ENCODE data around the gene TLDC2.

The TLDC2 gene

DNA sequence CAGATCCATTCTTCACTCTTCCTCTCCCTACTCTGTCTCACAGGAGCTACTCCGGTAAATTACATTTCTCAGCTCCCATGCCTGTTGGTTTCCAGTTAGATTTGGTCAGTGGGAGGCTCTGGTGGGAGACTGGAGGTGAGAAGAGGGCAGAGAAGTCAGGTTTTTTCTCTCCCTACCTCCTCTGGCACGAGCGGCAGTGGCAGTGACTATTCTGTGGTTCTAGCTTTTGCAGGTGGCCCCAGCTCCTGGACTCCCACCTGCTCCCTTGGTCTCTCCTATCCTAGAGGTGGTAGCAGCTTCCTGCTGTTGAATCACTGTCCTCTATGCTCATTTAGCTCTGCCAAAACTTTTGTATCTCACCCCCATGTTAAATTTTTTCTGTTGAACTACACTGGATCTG, 17.9 kb downstream of the TLDC2 start:
- TF ChIP-seq, protein P1, sequence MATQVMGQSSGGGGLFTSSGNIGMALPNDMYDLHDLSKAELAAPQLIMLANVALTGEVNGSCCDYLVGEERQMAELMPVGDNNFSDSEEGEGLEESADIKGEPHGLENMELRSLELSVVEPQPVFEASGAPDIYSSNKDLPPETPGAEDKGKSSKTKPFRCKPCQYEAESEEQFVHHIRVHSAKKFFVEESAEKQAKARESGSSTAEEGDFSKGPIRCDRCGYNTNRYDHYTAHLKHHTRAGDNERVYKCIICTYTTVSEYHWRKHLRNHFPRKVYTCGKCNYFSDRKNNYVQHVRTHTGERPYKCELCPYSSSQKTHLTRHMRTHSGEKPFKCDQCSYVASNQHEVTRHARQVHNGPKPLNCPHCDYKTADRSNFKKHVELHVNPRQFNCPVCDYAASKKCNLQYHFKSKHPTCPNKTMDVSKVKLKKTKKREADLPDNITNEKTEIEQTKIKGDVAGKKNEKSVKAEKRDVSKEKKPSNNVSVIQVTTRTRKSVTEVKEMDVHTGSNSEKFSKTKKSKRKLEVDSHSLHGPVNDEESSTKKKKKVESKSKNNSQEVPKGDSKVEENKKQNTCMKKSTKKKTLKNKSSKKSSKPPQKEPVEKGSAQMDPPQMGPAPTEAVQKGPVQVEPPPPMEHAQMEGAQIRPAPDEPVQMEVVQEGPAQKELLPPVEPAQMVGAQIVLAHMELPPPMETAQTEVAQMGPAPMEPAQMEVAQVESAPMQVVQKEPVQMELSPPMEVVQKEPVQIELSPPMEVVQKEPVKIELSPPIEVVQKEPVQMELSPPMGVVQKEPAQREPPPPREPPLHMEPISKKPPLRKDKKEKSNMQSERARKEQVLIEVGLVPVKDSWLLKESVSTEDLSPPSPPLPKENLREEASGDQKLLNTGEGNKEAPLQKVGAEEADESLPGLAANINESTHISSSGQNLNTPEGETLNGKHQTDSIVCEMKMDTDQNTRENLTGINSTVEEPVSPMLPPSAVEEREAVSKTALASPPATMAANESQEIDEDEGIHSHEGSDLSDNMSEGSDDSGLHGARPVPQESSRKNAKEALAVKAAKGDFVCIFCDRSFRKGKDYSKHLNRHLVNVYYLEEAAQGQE (IDR thresholded peaks at IDR 0.05; ENCODE audit: insufficient read depth in 1 of 2, low read depth in 2 of 2, low read length in 2 of 2) = no peak
- no peak for TF ChIP-seq TAF1 (IDR thresholded peaks at IDR 0.05; ENCODE audit: borderline replicate concordance, insufficient read depth, low read length)
- TF ChIP-seq POLR2AphosphoS5 (IDR thresholded peaks at IDR 0.05; ENCODE audit: low read depth, low read length) = no peak
- no peak for TF ChIP-seq SIN3A (IDR thresholded peaks at IDR 0.05; ENCODE audit: borderline replicate concordance, insufficient read depth, low read length)
- TF ChIP-seq FOXP2 (optimal IDR thresholded peaks at IDR 0.05; ENCODE audit: borderline replicate concordance, extremely low read depth, extremely low read length, insufficient read depth) = no peak

DNA sequence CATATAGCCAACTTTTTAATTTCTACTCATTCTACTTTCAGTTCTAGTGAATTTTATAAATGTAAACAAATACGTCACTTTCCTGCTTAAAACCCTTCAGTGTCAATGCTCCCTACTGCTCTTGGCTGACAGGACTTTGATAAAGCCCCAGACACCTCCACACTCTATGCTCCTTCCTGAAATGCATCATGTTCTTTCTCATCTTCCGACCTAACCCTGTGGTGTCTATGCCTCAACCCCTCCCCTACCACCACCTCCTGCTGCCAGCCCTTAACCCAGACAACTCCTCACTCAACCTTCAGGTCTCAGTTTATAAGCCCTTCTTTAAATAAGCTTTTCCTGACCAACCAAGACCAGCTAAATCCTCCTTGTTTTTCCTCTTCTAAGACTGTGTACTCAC, 19.1 kb downstream of the TLDC2 start:
- no peak for TF ChIP-seq POLR2AphosphoS5 (IDR thresholded peaks at IDR 0.05; ENCODE audit: low read depth, low read length)
- no peak for TF ChIP-seq FOXP2 (optimal IDR thresholded peaks at IDR 0.05; ENCODE audit: borderline replicate concordance, extremely low read depth, extremely low read length, insufficient read depth)
- no peak for TF ChIP-seq SIN3A (IDR thresholded peaks at IDR 0.05; ENCODE audit: borderline replicate concordance, insufficient read depth, low read length)
- no peak for TF ChIP-seq TAF1 (IDR thresholded peaks at IDR 0.05; ENCODE audit: borderline replicate concordance, insufficient read depth, low read length)
- TF ChIP-seq, protein P1 (IDR thresholded peaks at IDR 0.05; ENCODE audit: insufficient read depth in 1 of 2, low read depth in 2 of 2, low read length in 2 of 2) = no peak

DNA sequence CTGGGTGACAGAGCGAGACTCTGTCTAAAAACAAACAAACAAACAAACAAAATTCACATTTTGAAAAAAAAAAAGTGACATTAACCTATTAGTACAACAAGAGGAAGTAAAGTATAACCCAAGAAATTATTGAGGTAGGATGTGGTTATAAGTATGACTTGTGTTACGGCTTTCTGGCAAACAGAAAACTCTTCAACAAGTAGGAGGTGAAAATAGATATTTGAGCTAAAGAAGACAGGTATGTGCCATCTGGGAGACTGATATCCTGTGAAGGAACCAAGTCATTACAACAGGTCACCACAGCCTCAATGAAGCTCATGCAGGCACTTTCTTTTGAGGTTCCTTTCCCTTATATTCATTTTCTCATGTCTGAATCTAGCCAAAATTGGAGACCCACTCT, 28.8 kb downstream of the TLDC2 start:
- TF ChIP-seq POLR2AphosphoS5 (IDR thresholded peaks at IDR 0.05; ENCODE audit: low read depth, low read length) (no peak), FOXP2 (optimal IDR thresholded peaks at IDR 0.05; ENCODE audit: borderline replicate concordance, extremely low read depth, extremely low read length, insufficient read depth) (no peak), TAF1 (IDR thresholded peaks at IDR 0.05; ENCODE audit: borderline replicate concordance, insufficient read depth, low read length) (no peak), SIN3A (IDR thresholded peaks at IDR 0.05; ENCODE audit: borderline replicate concordance, insufficient read depth, low read length) (no peak)
- TF ChIP-seq, protein P1 (IDR thresholded peaks at IDR 0.05; ENCODE audit: insufficient read depth in 1 of 2, low read depth in 2 of 2, low read length in 2 of 2) = no peak

DNA sequence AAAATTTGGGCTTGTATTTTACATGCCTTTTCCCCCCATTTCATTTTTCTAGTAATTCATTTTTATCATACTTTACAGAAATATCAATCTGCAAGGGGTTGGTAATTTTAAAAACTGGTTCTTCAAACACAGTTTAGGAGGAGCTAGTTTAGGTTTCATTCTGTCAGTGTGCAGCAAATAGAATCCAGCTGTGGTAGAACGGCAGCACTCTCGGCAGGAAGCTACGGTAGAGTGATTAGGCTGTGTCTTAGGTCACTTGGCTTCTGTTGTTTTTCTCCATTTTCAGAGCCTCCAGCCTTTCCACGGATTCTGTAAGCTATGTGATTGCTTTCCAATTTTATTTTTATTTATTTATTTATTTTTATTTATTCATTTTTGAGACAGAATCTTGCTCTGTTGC, 32.7 kb downstream of the TLDC2 start:
- TF ChIP-seq FOXP2 (optimal IDR thresholded peaks at IDR 0.05; ENCODE audit: borderline replicate concordance, extremely low read depth, extremely low read length, insufficient read depth) (no peak), SIN3A (IDR thresholded peaks at IDR 0.05; ENCODE audit: borderline replicate concordance, insufficient read depth, low read length) (no peak), POLR2AphosphoS5 (IDR thresholded peaks at IDR 0.05; ENCODE audit: low read depth, low read length) (no peak), TAF1 (IDR thresholded peaks at IDR 0.05; ENCODE audit: borderline replicate concordance, insufficient read depth, low read length) (no peak)
- TF ChIP-seq, protein P1 (IDR thresholded peaks at IDR 0.05; ENCODE audit: insufficient read depth in 1 of 2, low read depth in 2 of 2, low read length in 2 of 2) = no peak

DNA sequence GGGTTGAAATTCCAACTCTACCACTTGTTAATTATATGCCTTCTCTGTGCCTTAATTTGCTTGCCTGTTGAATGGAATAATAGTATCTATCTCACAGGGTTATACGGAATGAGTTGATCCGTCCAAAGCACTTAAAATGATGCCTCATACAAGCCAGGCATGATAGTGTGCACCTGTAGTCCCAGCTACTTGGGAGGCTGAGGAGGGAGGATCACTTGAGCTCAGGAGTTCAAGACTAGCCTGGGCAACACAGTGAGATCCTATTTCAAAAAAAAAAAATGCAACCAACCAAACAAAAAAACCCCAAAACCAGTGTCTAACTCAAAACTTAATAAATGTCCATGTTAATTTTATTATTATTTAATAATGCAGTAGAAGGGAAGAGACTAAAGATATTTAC, 40.3 kb downstream of the TLDC2 start:
- TF ChIP-seq, protein P1 (IDR thresholded peaks at IDR 0.05; ENCODE audit: insufficient read depth in 1 of 2, low read depth in 2 of 2, low read length in 2 of 2) = no peak
- TF ChIP-seq POLR2AphosphoS5 (IDR thresholded peaks at IDR 0.05; ENCODE audit: low read depth, low read length) (no peak), TAF1 (IDR thresholded peaks at IDR 0.05; ENCODE audit: borderline replicate concordance, insufficient read depth, low read length) (no peak), SIN3A (IDR thresholded peaks at IDR 0.05; ENCODE audit: borderline replicate concordance, insufficient read depth, low read length) (no peak), FOXP2 (optimal IDR thresholded peaks at IDR 0.05; ENCODE audit: borderline replicate concordance, extremely low read depth, extremely low read length, insufficient read depth) (no peak)

Data from PFSK-1 (cell line).